Neural progenitor cell (in vitro differentiated cells): ENCODE measurements around the gene MRPS14. TPM values are rescaled to one million over a fixed set of nuclear protein-coding genes. Genes with fewer than 3 reads are reported as not detected.

ENCODE experiments used
- DNase-seq: peaks from one replicate; pipeline ENCODE4 v3.0.0-alpha.2; 2016; ENCODE audit warnings: low spot score
- H2AFZ ChIP-seq: fragments of 200-600 bp; sonication (generic); replicated peaks from 2 replicates; pipeline ENCODE4 v1.6.1; 2016; ENCODE audit warnings: antibody characterized with exemption
- H3F3A ChIP-seq: fragments of 200-600 bp; sonication (generic); 2 replicates; pipeline ENCODE4 v1.6.1; 2016; ENCODE audit warnings: antibody characterized with exemption, low read depth
- H3K27ac ChIP-seq: fragments of 200-600 bp; sonication (generic); 2 replicates; pipeline ENCODE4 v1.5.1; 2016; ENCODE audit warnings: mild to moderate bottlenecking
- H3K27me3 ChIP-seq: fragments of 200-600 bp; sonication (generic); 2 replicates; pipeline ENCODE4 v1.6.1; 2016; ENCODE audit warnings: mild to moderate bottlenecking, moderate library complexity
- H3K36me3 ChIP-seq: fragments of 200-600 bp; sonication (generic); 2 replicates; pipeline ENCODE4 v1.5.1; 2016
- H3K4me1 ChIP-seq: fragments of 200-600 bp; sonication (generic); 2 replicates; pipeline ENCODE4 v1.6.1; 2016; ENCODE audit warnings: mixed run types
- H3K4me2 ChIP-seq: fragments of 200-600 bp; sonication (generic); 2 replicates; pipeline ENCODE4 v1.6.1; 2016
- H3K4me3 ChIP-seq: fragments of 200-600 bp; sonication (generic); 2 replicates; pipeline ENCODE4 v1.5.1; 2016
- H3K79me2 ChIP-seq: fragments of 200-600 bp; sonication (generic); 2 replicates; pipeline ENCODE4 v1.6.1; 2016; ENCODE audit warnings: low read depth
- H3K9ac ChIP-seq: fragments of 200-600 bp; sonication (generic); 2 replicates; pipeline ENCODE4 v1.6.1; 2016
- H3K9me3 ChIP-seq: fragments of 200-600 bp; sonication (generic); 2 replicates; pipeline ENCODE4 v1.5.1; 2016; ENCODE audit warnings: low read depth
- H4K20me1 ChIP-seq: fragments of 200-600 bp; sonication (generic); 2 replicates; pipeline ENCODE4 v1.6.1; 2016; ENCODE audit warnings: low read depth
- H3K27ac Mint-ChIP-seq: 3 replicates; pipeline ENCODE4 v1.8.0; 2021; ENCODE audit warnings: mixed read lengths
- H3K27me3 Mint-ChIP-seq: 2 replicates; pipeline ENCODE4 v1.8.0; 2022; ENCODE audit warnings: low read depth, mild to moderate bottlenecking, inconsistent platforms, moderate library complexity, mixed read lengths; ENCODE audit not compliant: insufficient read depth
- H3K36me3 Mint-ChIP-seq: 3 replicates; pipeline ENCODE4 v1.8.0; 2021; ENCODE audit warnings: mixed read lengths
- H3K4me1 Mint-ChIP-seq: 3 replicates; pipeline ENCODE4 v1.8.0; 2021; ENCODE audit warnings: mixed read lengths
- H3K4me3 Mint-ChIP-seq: 3 replicates; pipeline ENCODE4 v1.8.0; 2021; ENCODE audit warnings: mild to moderate bottlenecking, moderate library complexity, mixed read lengths
- H3K9me3 Mint-ChIP-seq: 3 replicates; pipeline ENCODE4 v1.8.0; 2020; ENCODE audit warnings: mixed read lengths
- EZH2 ChIP-seq: fragments of 200-600 bp; sonication (generic); IDR thresholded peaks from 2 replicates; pipeline ENCODE4 v1.6.1; 2017; ENCODE audit warnings: antibody characterized with exemption, mild to moderate bottlenecking, moderate library complexity
- EZH2phosphoT487 ChIP-seq: fragments of 200-600 bp; sonication (generic); IDR thresholded peaks from 2 replicates; pipeline ENCODE4 v1.6.1; 2017; ENCODE audit warnings: antibody characterized with exemption
- total RNA-seq: library from RNA; depleted of rRNA; stranded (reverse); fragments of >200 nt; gene quantifications from 2 replicates; pipeline ENCODE4 v1.2.3, GENCODE V29; 2015; ENCODE audit warnings: low replicate concordance
- TF ChIP-seq, protein P1 (sequence below): fragments of 200-600 bp; sonication (generic); IDR thresholded peaks from 2 replicates; pipeline ENCODE4 v1.5.1; 2017; ENCODE audit warnings: antibody characterized with exemption, mild to moderate bottlenecking

The MRPS14 gene
- total RNA-seq, 1 donor from 2014 or later: 35.1 TPM

DNA sequence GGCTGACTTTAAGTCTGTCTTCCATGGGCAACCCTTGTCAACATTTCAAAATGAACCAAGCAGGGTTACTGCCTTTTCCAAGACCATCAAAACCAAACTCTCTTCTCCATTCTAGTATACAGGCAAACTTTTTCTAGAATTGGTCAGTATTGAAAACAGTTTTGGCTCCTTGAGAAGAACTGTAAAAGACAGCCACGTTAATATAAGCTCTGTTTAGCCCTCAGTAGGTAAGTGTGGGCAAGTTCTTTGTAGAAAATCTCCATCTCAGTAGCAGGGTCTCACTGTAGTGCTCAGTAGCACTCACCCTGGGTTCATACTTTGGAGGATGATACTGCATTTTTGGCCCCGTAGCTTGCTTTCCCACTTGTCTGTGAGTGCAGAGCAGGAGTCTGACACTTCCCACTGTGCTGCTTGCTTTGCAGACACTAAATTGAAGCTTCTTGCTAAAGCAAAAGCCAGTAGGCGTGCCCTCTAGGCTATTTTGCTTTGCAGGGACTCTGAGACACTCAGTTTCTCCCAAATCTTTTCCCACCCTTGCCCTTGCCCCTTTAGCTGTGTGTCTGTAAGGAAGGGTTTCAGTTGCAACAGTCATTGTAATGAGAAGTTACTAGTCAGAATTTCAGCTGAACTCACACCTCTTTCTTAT is 57.7 kb downstream of the MRPS14 start:
- H2AFZ ChIP-seq: peak overlapping the region; percentile 12
- no peaks in the 10 kb centered on the region for H3K9me3 Mint-ChIP-seq
- peaks cover 11% of the 10 kb centered on the region for H3K4me1 ChIP-seq
- H3K4me2 ChIP-seq: peak overlapping the region; percentile 2
- no peak overlapping the region for H3K27ac Mint-ChIP-seq
- H3K27ac ChIP-seq: no peak overlapping the region
- H3K9me3 ChIP-seq: no peaks in the 10 kb centered on the region
- TF ChIP-seq, protein P1, sequence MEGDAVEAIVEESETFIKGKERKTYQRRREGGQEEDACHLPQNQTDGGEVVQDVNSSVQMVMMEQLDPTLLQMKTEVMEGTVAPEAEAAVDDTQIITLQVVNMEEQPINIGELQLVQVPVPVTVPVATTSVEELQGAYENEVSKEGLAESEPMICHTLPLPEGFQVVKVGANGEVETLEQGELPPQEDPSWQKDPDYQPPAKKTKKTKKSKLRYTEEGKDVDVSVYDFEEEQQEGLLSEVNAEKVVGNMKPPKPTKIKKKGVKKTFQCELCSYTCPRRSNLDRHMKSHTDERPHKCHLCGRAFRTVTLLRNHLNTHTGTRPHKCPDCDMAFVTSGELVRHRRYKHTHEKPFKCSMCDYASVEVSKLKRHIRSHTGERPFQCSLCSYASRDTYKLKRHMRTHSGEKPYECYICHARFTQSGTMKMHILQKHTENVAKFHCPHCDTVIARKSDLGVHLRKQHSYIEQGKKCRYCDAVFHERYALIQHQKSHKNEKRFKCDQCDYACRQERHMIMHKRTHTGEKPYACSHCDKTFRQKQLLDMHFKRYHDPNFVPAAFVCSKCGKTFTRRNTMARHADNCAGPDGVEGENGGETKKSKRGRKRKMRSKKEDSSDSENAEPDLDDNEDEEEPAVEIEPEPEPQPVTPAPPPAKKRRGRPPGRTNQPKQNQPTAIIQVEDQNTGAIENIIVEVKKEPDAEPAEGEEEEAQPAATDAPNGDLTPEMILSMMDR: no peak
- no peak for TF ChIP-seq EZH2
- TF ChIP-seq EZH2phosphoT487: no peak
- H3K4me1 Mint-ChIP-seq: peaks cover 23% of the 10 kb centered on the region
- H3K36me3 Mint-ChIP-seq: no peaks in the 10 kb centered on the region
- H3F3A ChIP-seq: no peaks in the 10 kb centered on the region
- H3K27me3 Mint-ChIP-seq: no peaks in the 10 kb centered on the region
- H4K20me1 ChIP-seq: no peaks in the 10 kb centered on the region
- H3K36me3 ChIP-seq: no peaks in the 10 kb centered on the region
- H3K4me3 ChIP-seq: no peak overlapping the region
- no peak for DNase-seq
- no peak overlapping the region for H3K9ac ChIP-seq
- no peaks in the 10 kb centered on the region for H3K27me3 ChIP-seq
- H3K4me3 Mint-ChIP-seq: no peak overlapping the region
- H3K79me2 ChIP-seq: no peaks in the 10 kb centered on the region

DNA sequence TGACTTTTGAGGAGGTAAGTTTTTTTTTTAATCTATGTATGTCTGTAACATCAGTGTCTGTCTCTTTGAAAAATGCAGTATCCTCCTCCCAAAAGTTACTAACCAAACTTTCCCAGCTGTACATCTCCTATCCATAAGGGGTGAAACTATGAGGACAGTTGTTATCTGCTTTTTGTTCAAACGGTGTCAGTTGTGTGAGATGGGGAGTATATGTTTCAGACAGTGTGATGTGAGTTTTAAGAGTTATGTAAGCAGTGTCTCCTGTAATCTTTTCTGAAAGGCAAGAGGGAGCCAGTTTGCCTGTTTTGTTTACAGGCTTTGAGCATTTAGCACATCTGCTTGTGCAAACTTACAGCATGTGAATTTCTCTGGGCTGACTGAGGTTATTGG is 58.3 kb downstream of the MRPS14 start:
- Mint-ChIP-seq H3K36me3 (no peaks in the 10 kb centered on the region), H3K4me1 (peaks cover 23% of the 10 kb centered on the region), H3K27me3 (no peaks in the 10 kb centered on the region), H3K4me3 (no peak overlapping the region), H3K9me3 (no peaks in the 10 kb centered on the region), H3K27ac (no peak overlapping the region)
- Histone ChIP-seq H3K4me2 (peak overlapping the region; percentile 2), H3K27ac (no peak overlapping the region), H2AFZ (peak overlapping the region; percentile 12), H3K9me3 (no peaks in the 10 kb centered on the region), H4K20me1 (no peaks in the 10 kb centered on the region), H3K79me2 (no peaks in the 10 kb centered on the region), H3K36me3 (no peaks in the 10 kb centered on the region), H3K27me3 (no peaks in the 10 kb centered on the region), H3K4me1 (peaks cover 11% of the 10 kb centered on the region), H3F3A (no peaks in the 10 kb centered on the region), H3K9ac (no peak overlapping the region), H3K4me3 (no peak overlapping the region)
- DNase-seq: no peak
- TF ChIP-seq EZH2: no peak
- TF ChIP-seq, protein P1: no peak
- no peak for TF ChIP-seq EZH2phosphoT487

DNA sequence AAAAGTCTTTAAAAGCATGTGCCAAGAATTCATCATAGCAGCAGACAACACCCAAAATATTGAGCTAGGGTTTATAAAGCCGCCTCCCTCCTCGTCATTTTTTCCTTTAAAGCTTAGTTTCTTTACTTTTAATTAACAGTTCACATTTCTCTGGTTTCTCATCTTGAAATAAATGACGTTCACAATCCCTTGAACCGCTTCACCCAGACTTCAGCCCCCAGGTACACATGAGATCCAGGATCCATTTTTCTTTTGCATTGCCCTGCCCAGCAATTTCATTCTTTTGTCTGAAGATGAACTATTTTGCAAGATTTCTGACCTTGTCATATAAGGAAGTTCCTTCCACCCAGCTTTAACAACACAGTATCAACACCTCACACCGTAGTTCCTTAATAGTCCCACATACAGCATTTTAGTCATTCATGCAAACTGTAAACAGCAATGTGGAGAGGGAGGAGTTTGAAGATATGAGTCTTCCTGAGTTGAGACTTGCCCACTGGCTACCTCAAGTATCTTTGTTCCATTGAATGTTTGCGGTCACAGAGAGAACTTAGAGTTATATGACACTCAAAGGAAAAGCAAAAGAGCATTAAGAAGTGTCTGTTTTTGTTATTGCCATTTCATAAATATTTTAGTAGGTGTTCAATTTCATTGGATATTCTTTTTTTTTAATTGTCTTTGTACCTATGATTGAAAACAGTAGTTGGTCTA is 58.8 kb downstream of the MRPS14 start:
- no peak overlapping the region for H3K27ac Mint-ChIP-seq

More for the DNA sequence above, 58.8 kb downstream of the MRPS14 start:
- Histone ChIP-seq H3K4me2 (no peak overlapping the region), H3F3A (no peaks in the 10 kb centered on the region), H4K20me1 (no peaks in the 10 kb centered on the region), H3K27me3 (no peaks in the 10 kb centered on the region), H3K4me3 (no peak overlapping the region), H3K9ac (no peak overlapping the region), H3K4me1 (peaks cover 11% of the 10 kb centered on the region), H3K9me3 (no peaks in the 10 kb centered on the region), H3K36me3 (no peaks in the 10 kb centered on the region), H3K79me2 (no peaks in the 10 kb centered on the region), H3K27ac (no peak overlapping the region), H2AFZ (no peak overlapping the region)
- no peak for TF ChIP-seq EZH2
- TF ChIP-seq EZH2phosphoT487: no peak
- TF ChIP-seq, protein P1: no peak
- DNase-seq: no peak
- H3K4me1 Mint-ChIP-seq: peaks cover 23% of the 10 kb centered on the region
- H3K4me3 Mint-ChIP-seq: no peak overlapping the region
- H3K36me3 Mint-ChIP-seq: no peaks in the 10 kb centered on the region
- H3K9me3 Mint-ChIP-seq: no peaks in the 10 kb centered on the region
- no peaks in the 10 kb centered on the region for H3K27me3 Mint-ChIP-seq
